HS-27A (cell line): ENCODE data around the gene AP5S1.

ENCODE experiments used
- DNase-seq: peaks from one replicate; pipeline ENCODE4 v3.0.0-alpha.2; 2012; ENCODE audit warnings: low read depth, missing footprints

The AP5S1 gene

DNA sequence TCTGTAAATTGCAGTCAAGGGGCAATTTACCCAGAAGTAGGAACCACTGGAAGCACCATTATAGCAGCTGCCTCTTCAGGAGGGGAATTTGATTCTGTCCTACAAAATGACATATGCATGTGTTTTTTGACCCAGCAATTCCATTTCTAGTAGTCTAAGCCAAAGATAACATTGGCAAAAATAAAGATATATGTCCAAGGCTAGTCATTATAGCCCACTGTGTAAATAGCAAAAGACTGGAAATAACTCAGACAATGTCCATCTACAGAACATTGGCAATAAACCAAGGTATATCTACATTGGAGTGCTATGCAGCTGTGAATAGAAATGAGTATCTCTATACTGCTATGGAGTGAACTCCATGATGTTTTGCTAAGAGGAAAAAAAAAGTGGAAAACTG lies 56.3 kb downstream of the AP5S1 start:
- no peak for DNase-seq
